HT1080 (cell line): ENCODE measurements around the gene DVL2. TPM values are rescaled to one million over a fixed set of nuclear protein-coding genes. Genes with fewer than 3 reads are reported as not detected.

ENCODE experiments used
- DNase-seq: peaks from one replicate; pipeline ENCODE4 v3.0.0-alpha.2; 2015; ENCODE audit warnings: low read depth
- polyA plus RNA-seq, 2 experiments: library from polyadenylated mRNA; depleted of rRNA; stranded (reverse); fragments of >200 nt; gene quantifications; 2 replicates each; pipeline ENCODE4 v1.2.3, GENCODE V29; 2015
- total RNA-seq: library from RNA; depleted of rRNA; stranded (reverse); fragments of >200 nt; shearing (Covaris generic); gene quantifications from 2 replicates; pipeline ENCODE4 v1.2.3, GENCODE V29; 2014; rRNA removed

The DVL2 gene
- 45.2 and 57.0 TPM in 2 replicates for total RNA-seq
- 22.7 and 24.2 TPM in 2 replicates for polyA plus RNA-seq (2015; cell fraction: cytosol; rRNA removed)
- 52.4 TPM in 2 replicates for polyA plus RNA-seq (2015; cell fraction: nucleus; rRNA removed)

DNA sequence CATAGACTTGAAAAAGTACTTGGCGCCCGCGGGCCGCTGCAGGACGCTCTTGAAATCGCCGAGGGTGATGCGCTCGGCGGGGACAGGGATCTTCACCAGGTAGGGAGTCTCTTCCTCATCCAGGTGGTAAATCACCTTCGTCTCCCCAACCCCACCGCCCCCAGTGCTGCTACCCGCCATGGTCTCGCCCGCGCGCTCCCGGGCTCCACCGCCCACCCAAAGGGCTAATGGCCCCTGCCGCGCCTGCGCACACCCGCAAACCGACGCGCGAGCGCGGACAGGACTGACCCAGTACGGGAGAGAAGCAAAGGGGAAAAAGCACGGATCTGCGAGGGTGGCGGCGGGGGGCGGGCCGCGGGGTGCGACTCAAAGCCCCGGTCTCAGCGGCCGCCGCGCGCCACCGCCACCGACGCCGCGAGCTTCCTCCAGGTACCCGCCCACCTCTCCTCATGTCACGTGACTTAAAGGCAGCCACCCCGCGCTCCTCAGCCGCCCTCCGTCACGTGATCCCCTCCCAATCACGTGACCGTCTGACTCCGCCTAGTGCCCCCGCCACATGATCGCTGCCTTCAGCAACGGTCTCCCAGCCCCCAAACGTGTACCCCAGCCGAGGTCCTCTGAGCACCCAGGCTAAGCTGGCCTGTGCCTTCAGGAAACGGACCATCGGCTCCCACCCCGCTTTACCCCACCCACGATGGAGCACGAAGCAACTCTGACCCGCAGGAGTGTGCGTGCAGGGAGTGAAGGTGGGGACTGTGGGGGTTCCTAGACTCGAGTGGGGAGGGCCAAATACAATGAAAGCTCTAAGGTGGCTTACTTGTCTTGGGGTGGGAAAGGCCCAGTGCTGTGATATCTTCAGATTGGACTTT lies at the start of gene DVL2:
DVL2 (minus strand) TSS at position 435 of the 869 bp plus-strand sequence; CDS start at position 180, 255 bp downstream.
- peak; percentile 95 for DNase-seq

DNA sequence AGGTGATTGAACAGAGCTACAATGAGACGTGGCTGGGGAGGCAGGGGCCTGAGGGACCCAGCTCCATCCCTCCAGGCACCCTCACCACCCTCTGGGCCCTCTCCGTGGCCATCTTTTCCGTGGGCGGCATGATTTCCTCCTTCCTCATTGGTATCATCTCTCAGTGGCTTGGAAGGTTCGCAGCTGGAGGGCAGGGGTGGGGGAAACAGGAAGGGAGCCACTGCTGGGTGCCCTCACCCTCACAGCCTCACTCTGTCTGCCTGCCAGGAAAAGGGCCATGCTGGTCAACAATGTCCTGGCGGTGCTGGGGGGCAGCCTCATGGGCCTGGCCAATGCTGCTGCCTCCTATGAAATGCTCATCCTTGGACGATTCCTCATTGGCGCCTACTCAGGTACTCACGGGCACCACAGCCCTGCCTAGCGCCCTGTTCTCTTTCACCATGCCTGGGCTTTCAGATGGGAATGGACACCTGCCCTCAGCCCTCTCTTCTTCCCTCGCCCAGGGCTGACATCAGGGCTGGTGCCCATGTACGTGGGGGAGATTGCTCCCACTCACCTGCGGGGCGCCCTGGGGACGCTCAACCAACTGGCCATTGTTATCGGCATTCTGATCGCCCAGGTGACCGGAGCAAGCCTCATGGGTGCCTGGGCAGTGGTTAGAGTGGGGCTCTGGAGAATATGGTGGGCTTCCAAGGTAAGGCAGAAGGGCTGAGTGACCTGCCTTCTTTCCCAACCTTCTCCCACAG lies 49.3 kb upstream of the DVL2 start:
- DNase-seq: no peak

DNA sequence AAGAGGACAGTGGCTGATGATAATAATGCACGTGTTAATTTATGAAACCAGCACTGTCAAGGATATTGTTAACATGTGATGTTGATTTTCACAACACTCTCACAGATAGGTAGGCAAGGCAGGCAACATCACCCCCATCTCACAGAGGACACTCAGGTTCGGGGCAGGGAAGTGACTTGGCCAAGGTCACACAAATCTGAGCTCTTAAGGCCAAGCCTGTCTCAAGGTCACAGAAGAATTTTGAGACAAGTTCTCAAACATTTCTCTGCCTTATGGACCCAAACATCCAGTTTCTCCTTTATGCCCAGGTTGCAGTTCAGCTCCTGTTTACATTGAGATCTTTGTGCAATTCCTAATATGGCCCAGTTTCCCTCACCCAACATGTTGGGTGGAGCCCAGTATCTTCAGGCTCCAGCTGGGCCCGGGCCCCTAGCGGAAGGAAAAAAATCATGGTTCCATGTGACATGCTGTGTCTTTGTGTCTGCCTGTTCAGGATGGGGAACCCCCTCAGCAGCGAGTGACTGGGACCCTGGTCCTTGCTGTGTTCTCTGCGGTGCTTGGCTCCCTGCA lies 48.5 kb upstream of the DVL2 start:
- no peak for DNase-seq

DNA sequence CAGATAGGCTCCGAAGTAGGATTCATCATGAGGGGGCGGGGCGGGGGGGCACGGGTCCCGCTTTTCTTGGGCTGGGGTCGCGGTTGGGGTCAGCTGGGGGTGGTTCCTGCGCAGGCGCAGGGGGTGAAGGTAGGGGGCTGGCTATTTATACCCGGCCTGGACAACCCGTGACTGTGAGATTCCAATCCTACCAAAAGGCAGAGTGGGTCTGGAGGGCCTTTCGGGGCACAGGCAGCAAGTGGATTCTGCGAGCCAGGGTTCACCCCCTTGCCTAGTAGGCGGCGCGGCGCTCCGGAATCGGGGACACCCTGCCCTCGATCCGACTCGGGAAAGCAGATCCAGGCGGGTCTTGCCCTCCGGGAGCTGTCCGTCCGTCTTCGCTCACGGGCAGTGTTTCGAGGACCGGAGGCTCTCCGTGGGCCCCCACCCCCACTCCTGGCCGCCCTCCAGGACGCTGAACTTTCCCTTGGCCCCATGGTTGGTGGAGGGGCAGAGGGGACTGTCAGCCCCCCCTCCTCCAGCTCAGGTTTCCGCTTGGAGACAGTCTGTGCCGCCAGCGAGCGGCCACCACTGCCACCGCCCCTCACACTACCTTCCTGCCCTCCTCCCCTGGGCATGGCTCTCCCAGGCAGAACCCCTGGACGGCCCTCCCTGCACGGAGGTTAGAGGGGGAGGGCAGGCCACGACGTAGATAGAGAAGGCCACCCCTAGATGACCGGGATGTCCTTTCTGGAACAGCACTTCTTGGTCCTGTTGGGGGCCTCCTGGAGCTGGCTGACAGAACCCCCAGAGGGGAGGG lies 47.8 kb upstream of the DVL2 start:
- no peak for DNase-seq

DNA sequence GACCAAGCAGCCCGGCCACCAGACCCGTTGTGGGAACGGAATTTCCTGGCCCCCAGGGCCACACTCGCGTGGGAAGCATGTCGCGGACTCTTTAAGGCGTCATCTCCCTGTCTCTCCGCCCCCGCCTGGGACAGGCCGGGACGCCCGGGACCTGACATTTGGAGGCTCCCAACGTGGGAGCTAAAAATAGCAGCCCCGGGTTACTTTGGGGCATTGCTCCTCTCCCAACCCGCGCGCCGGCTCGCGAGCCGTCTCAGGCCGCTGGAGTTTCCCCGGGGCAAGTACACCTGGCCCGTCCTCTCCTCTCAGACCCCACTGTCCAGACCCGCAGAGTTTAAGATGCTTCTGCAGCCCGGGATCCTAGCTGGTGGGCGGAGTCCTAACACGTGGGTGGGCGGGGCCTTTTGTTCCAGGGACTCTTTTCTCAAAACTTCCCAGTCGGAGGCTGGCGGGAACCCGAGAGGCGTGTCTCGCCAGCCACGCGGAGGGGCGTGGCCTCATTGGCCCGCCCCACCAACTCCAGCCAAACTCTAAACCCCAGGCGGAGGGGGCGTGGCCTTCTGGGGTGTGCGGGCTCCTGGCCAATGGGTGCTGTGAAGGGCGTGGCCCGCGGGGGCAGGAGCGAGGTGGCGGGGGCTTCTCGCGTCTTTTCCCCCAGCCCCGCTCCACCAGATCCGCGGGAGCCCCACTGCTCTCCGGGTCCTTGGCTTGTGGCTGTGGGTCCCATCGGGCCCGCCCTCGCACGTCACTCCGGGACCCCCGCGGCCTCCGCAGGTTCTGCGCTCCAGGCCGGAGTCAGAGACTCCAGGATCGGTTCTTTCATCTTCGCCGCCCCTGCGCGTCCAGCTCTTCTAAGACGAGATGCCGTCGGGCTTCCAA lies 47.0 kb upstream of the DVL2 start, which contains the start of gene SLC2A4:
SLC2A4 (plus strand) TSS at position 645 of the 879 bp plus-strand sequence; CDS start at position 862, 217 bp downstream.
- peak; percentile 92 for DNase-seq

DNA sequence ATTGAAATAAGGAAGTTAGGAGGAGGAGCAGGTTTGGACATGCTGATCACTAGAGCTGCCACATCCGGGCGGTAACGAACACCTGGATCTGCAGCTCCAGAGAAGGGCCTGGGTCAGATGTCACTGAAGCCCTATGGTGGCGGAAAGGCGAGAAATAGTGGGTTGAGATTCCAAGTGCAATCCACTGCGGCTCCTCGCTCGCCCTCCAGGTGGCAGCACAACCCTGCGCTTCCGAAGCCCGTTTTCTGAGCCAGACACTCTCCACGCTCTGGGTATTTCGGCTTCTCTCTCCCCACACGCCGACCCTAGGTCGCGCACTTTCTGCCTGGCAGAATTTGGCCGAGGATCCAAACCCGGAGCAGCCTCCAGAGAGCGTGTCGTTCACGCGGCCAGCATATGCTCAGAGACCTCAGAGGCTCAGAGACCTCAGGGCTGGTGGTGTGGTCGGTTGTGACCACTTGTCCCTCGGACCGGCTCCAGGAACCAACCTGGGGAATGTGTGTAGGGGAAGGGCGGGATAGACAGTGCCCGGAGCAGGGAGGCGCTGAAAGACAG lies 46.3 kb upstream of the DVL2 start:
- DNase-seq: peak; percentile 78

DNA sequence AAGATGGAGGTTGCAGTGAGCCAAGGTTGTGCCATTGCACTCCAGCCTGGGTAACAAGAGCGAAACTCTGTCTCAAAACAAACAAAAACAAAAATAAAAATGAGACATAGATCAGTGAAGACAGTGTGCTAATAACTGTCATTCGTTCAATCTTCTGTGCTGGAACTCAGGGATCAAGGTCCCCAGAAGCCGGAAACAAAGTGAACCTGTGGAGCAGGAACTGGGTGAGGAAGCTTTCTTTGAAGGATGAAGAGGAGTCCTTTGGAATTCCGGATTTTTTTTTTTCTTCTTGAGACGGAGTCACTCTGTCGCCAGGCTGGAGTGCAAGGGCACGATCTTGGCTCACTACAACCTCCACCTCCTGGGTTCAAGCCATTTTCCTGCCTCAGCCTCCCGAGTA lies 45.1 kb upstream of the DVL2 start:
- no peak for DNase-seq

DNA sequence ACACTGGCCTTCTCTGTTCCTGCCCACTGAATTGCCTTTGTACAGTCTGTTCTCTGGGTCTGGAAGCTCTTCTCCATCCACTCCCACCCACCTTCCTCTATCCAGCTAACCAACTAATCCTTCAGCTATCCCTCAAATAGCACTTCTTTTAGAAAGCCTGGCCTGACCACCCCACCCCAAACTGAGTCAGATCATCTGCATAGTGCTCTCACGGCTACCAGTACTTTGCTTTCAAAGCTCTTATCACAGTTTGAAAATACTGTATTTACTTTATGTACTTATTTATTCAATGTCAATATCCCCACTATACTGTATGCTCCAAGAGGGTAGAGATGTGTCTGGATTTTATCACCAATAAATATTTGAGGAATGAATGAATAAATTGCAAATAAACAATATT lies 32.5 kb upstream of the DVL2 start:
- DNase-seq: peak; percentile 17

DNA sequence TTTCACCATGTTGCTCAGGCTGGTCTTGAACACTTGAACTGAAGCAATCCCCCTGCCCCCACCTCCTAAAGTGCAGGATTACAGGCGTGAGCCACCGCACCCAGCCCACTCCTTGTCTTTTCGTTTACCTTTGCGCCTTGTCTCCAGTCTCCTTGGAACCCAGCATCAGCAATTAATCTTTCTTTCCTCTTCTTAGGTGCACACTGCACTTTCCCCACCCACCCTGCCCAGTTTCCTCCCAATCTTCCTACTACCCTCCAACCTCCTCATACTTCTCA lies 29.4 kb upstream of the DVL2 start:
- no peak for DNase-seq

DNA sequence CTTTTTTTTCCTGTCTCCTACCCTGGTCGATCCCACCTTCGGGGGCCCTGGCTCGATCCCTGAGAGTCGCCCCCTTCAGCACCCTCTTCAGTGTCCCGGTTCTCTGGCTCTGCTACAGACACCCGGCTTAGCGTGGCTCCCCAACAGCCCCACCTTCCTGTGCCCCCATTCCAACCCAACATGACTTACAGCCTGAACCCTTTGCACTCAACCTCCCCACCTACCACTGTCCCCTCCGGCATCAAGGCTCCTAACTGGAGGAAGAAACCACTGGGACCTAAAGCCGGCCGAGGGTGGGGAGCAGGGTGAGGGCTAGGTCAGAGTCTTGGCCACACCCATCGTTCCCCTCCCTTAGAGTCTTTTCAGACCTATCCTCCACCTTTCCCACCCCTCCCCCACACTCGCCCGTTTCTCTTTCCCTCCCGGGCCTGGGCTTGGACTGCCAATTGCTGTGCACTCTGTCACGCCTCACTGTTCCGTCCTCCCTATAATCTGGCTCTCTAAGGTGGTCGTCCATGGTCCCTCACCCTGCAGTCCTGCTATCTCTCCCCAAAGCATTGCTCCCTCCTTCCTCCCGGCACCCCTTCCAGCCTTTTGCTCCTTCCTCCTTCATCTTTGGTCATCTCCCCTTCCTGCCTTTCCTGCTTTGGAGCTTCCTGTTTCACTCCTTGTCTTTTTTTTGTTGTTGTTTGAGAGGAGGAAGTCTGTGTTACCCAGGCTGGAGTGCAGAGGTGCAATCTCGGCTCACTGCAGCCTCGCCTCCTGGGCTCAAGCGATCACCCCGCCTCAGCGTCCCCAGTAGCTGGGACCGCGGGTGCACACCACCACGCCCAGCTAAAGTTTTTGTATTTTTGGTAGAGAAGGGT lies 28.9 kb upstream of the DVL2 start:
- no peak for DNase-seq

DNA sequence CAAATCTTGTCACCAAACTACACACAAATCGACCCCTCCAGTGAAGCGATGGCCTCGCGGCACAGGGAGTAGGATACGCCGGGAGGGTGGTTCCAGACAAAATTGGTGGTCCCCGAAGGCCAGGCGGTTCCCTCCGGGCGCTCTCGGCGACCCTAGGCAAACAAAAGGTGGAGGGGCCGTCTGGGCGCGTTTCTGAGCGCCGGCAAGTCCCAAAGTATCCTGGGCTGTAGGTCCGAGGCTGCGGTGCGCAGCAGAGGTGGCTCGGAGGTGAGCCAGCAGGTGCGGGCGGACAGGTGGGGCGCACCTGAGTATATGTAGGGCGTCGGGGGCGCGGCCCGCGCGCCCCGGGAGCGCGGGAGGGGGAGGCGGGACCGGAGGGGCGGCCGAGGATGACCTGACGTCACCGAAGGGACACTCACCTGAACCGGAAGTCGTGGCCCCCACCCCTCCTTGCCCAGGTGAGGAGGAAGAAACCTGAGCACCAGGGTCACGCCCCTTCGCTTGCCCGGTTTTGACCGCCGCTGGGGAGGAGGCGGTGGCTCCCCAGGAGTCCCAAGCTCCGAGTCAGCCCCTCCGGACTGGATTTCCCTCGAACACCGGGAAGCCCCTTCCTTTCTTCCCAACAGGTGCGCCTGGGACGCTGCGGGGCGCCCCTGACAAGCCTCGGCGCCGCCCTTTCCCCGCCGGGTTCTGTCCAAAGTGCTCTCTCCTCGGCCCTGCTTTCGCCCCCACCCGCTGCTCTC lies 28.0 kb upstream of the DVL2 start, which contains the start of gene CLDN7:
CLDN7 (minus strand) TSS at position 287 of the 743 bp plus-strand sequence. CDS start 435 bp downstream, outside the sequence.
- DNase-seq: no peak

DNA sequence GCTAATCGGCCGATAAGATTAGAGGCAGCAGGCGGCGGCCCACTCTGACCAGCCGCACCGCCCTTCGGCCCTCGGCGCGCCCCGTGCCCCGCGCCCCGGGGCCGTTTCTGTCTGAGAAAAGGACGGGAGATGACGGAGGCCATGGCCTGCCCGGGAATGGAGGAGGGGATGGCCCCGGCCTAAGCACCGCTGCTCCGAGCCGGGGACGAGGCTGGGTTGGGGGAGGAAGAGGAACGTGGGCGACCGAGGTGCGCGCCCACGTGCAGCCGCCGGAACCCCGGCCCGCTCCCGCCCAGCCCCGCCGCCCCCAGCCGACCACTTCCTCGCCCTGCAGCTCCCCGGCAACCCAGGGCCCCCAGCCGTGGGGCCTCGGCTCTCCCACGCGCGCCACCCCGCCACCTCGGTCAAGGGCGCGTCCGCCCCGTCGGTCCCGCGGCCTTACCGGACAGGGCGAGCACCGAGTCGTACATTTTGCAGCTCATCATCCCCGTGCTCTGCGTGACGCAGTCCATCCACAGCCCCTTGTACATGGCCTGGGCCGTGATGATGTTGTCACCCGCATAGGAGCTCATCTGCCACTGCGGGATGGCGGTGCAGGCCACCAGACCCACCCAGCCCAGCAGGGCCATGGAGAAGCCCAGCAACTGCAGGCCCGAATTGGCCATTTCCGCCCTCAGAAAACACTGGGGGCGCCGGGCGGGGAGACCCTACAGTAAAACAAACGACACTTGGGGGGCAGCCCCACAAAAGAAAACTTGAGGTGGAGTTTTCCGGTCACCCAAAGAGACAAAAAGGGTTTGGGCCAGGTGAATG lies 27.3 kb upstream of the DVL2 start:
- no peak for DNase-seq

DNA sequence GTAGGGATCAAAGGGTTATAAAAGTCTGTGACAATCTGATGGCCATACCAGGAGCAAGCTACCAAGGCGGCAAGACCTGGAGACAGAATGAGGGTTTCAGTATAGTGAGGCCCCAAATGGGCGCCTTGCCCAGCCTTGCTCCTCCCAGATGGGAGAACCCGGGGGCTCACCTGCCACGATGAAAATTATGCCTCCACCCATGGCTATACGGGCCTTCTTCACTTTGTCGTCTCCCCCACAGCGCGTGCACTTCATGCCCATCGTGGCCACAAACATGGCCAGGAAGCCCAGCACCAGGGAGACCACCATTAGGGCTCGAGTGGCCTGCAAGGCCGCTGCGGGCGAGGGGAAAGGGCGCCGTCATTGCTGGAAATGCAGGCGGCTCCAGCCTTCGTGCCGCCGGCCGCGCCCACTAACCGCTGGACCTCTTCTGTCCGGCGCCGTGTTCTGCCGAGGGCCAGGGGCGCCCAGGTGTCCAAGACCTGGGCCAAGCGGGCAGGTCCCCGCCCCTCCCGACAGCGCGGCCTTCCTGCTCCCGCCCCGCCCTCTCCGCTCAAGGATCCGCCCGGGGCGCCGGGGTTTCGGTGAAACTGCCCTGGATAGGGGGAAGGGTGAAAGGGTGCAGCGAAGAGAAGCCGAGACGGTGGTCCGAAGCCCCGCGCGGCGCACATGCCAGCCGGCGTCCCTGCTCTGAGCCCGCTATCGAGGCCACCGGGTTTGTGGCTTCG lies 26.5 kb upstream of the DVL2 start:
- DNase-seq: no peak

DNA sequence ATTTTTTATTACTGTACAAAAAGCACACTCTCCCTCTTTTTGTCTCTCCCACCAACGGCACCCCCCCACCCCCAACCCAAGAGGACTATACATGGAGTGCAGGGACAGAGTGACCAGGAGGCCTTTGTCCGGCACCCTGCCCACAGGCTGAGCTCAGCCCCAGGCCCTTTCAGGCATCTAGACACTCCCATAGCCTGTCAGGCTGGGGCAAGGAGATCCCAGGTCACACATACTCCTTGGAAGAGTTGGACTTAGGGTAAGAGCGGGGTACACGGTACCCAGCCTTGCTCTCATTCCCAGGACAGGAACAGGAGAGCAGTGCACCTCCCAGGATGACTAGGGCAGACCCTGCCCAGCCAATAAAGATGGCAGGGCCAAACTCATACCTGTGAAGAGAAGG lies 25.8 kb upstream of the DVL2 start:
- no peak for DNase-seq

DNA sequence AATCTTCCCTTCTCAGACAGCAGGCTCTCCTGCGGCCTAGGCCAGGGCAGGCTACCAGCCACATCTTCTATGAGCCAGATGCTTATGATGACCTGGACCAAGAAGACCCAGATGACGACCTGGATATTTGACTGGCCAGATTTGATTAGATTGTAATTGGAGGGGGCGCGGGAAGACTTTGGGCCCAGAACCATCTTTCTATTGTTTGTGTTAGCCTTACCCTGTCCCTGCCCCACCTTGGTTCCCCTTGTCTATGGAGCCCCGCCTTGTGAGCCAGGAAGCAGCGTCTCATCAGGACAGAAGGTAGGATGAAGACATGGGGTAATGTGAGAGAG lies 25.2 kb upstream of the DVL2 start:
- DNase-seq: no peak

DNA sequence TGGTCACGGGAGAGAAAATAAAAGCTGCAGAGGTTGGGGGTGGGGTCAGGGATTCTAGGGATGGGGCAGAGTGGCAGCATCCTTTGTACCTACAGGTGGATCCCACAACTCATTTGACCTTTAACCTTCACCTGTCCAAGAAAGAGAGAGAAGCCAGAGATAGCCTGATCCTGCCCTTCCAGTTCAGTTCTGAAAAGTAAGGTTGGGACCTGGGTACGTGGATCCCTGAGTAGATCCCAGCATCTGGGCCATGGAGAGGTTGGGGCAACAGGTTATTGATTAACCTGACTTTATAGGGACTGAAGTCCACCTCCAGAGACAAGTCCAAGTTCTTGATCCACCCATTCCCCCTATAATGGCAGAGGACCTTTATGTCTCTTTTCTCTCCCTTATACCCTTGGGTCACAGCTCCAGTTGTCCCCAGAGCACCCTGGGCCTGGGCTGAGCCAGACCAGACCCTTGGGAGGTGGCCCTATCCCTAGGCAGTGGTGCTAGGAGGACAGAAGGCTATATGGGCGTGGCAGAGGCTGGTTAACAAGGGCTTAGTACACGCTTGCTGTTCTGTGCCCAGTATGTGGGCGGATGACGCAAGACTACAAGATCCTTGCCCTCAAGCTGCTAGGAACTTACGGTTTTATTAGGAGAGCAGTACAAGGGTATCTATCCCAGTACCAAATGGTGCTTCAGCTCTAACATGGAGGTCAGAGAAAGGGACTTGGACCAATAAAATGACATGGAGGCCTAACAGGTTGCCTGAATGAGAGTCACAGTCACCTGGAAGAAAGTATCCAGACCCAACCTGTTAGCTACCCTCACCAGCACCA lies 24.6 kb upstream of the DVL2 start:
- DNase-seq: no peak
